HG02970 (cell line): ENCODE measurements around the gene SAMD3.
"Not testable (repeated sequence)": the region's sequence is repeated elsewhere in the genome, so short reads cannot be mapped to it uniquely, and the experiment has no call there.

Source experiments
- ATAC-seq: cut with Tn5 transposase; IDR thresholded peaks from one replicate; pipeline ENCODE4 v1.9.1; 2021; ENCODE audit warnings: mild to moderate bottlenecking, moderate library complexity, moderate number of reproducible peaks; ENCODE audit not compliant: unreplicated experiment, low FRiP score

The SAMD3 gene

DNA sequence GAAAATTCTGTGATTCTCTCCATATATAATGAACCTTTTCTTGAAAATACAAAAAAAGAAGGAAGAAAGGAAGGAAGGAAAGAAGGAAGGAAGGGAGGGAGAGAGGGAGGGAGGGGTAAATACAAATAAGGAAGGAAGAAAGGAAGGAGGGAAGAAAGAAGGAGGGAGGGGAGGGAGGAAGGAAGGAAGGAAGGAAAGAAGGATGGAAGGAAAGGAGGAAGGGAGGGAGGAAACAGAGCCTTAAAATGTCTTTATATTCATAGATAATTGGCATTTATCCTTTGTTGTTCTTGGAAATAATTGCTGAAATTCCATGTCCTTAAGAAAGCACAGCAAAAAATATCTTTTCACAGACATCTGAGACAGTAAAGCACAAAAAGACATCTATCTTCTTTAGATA is 40.3 kb downstream of the SAMD3 start:
- ATAC-seq = no peak

GRCh38 chr6:130178692-130179091 is 44.1 kb downstream of the SAMD3 start:
- no peak for ATAC-seq

DNA sequence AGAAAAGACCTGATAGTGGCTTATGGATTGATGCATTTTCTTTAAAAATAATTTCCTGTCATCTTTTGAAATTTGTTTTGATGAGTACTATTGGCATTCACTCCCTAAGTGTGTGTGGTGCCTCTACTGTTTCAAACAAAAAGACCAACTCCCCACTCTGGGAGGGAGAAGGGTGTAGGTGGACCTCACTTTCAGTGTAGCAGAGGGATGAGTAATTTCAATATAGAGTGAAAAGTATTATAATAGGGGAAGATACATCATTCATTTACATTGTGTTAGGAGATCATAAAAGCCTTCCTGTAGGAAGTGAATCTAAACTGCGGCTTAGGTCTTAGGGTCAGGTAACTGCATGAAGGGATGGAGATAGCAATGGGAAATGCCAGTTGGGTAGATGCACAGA is 46.4 kb downstream of the SAMD3 start:
- no peak for ATAC-seq

GRCh38 chr6:130173377-130174004 is 49.3 kb downstream of the SAMD3 start:
- not testable (repeated sequence) for ATAC-seq

DNA sequence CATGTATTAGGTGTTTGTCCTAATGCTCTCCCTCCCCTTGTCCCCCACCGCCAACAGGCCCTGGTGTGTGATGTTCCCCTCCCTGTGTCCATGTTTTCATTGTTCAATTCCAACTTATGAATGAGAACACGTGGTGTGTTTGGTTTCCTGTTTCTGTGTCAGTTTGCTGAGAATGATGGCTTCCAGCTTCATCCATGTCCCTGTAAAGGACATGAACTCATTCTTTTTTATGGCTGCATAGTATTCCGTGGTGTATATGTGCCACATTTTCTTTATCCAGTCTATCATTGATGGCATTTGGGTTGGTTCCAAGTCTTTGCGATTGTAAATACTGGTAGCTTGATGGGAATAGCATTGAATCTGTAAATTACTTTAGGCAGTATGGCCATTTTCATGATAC is 52.6 kb downstream of the SAMD3 start:
- not testable (repeated sequence) for ATAC-seq

- no peak for ATAC-seq
Observed at GRCh38 chr6:130167655-130168054, 55.1 kb downstream of the SAMD3 start.

DNA sequence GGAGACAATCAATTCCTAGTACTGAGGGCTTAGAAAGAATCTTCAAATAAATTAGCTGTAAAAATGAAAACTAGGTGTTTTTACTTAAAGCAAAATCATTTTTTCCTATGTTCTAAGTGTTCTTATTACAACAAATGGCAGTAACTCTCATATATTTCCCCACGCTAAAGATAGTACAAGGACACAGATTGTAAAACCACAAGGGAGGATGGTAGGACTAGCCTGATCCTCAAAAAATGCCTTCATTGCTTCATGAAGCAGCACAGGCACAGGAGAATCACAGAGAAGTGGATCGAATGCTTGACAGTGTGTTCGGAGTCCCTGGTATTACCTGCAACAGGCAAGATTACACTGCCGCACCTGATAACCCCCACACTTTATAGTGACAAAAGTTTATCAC is 58.5 kb downstream of the SAMD3 start:
- ATAC-seq = no peak

DNA sequence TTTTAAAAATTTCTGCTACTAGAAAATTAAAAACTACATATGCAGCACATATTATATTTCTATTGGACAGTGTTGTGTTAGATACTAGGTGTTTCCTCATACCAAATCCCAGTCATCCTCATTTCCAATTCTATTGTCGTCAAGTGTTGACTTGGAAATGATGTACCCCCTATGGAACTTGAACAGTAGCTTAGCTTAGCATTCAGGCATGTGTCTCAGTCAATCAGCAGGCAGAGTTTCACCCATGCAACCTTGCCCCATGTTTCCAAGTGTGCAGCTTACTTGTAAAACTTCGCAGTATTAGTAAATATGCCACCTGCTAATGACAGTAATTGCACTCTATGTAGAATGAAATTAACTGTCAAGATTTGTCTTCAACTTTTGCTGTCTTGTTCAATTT is 59.5 kb downstream of the SAMD3 start:
- ATAC-seq = no peak

DNA sequence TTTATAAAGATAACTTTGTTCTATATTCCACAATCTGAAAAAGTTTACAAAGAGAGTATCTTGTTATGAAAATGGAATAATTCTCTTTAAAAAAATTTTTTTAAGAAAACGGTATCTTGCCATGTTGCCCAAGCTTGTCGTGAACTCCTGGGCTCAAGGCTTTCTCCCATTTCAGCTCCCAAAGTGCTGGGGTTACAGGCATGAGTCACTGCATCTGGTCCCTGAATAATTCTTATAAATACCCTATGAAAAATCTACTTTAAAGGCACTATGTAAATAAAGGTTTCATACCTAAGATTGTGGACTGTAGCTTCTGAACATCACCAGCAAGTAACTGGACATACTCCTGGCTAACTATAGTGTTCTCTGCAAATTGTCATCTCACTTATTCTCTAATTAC is 60.3 kb downstream of the SAMD3 start:
- ATAC-seq = no peak

- ATAC-seq = no peak
Observed at GRCh38 chr6:130161683-130162404, 60.9 kb downstream of the SAMD3 start.

DNA sequence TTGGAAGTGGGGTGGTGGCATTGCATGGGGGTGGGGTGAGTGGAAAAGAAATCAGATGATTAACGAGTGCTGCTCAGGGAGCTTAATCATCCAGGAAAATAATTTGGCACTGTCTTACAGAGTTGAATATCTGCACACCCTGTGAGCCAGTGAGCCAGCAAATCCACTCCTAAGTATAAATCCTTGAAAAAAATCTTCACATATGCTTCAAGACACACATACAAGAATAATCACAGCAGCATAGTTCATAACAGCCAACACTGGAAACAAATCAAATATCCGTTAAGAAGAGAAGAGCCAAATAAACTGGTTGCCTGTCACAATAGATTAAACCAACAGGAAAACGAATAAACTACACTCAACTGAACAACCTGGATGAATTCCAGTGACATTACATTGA is 62.8 kb downstream of the SAMD3 start:
- ATAC-seq = no peak

DNA sequence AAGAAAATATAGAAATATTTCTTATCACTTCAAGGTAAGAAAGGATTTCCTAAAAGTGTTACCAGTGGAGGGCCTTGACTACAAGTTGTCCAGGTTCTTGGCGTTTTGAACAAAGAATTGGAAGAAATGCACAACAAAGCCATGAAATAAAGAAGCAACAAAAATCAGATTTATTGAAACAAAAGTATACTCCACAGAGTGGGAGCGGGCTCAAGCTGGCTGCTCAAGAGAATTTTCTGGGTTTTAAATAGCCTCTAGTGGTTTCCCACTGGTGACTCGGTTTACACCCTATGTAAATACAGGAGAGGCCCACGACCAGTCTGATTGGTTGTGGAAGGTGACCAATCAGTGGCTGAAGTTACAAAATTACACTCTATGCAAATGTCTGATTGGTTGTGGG is 64.2 kb downstream of the SAMD3 start:
- no peak for ATAC-seq

- no peak for ATAC-seq
Observed at GRCh38 chr6:130158056-130158455, 64.7 kb downstream of the SAMD3 start.

DNA sequence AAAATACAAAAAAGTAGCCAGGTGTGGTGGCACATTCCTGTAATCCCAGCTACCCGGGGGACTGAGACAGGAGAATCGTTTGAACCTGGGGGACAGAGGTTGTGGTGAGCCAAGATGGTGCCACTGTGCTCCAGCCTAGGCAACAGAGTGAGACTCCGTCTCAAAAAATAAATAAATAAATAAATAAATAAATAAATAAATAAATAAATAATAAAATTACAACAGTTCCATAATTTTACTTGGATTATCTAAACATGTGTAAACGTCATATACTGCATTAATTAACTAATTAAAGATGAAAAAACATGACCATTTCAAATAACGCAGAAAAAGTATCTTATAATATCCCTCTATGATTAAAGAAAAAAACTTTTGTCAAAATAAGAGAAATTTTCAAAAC is 65.8 kb downstream of the SAMD3 start:
- no peak for ATAC-seq

GRCh38 chr6:130152908-130153510 is 69.7 kb downstream of the SAMD3 start:
- no peak for ATAC-seq

- no peak for ATAC-seq
Observed at GRCh38 chr6:130150906-130151305, 71.8 kb downstream of the SAMD3 start.

- ATAC-seq = not testable (repeated sequence)
Observed at GRCh38 chr6:130149016-130149415, 73.7 kb downstream of the SAMD3 start.

GRCh38 chr6:130148181-130148580 is 74.6 kb downstream of the SAMD3 start:
- no peak for ATAC-seq

DNA sequence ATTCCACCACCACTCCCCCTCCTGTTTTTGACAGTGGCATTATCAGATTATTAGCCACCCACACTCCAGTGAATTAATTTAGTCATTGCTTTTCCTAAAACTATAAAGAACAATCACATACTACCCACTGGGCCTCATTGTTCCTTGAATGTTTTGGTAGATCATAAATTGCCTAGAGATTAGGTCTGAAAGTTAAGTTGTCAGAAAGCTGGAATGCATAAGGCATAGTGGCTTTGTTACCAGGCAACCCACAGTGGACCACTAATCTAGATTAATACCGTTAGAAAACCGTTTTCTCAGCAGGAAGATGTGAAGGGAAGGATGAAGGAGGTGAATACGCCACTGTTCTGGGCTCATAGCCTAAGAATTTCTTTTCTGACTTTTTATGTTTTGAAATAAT is 75.6 kb downstream of the SAMD3 start:
- ATAC-seq = no peak

DNA sequence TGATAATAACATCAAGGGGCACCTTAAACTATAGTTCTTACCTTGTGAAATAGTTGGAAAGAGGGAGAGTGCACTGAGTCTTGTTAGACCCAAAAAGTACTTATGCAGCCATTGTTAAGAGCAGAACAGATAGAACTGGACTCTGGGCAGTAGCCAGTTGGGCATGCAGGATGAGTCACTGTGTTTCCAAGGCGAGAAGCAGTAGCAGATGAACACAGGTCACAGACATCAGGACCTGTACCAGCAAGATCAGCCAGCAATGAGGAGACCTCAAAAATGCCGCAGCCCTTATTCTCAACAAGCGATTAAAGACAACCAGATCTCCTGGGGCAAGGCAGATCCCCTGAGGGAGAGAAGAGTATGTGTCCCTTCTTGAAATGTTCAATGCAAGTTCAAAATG is 79.0 kb downstream of the SAMD3 start:
- ATAC-seq = no peak

DNA sequence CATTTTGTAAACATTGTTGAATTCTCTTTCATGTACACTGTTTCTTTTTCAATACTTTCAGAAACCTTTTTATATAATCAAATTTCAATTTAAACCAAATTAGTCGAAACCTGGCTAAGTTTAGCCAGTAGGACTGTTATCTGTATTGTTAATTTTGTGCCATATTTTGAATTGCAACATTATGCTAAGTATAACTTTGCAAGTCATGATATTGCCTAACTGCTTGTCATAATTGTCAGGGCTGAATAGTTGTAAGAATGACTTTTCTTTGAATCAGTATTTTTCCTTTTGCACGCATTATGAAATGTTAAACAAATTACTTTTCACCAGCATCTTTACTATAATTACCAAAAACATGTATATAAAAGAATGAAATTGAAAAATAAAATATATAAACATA is 82.7 kb downstream of the SAMD3 start:
- no peak for ATAC-seq

- ATAC-seq = no peak
Observed at GRCh38 chr6:130138909-130139242, 83.9 kb downstream of the SAMD3 start.
